Epithelial cell of esophagus (primary cell): ENCODE data around the gene SPTLC2.

Experiments
- DNase-seq: peaks from one replicate; pipeline ENCODE4 v3.0.0; 2010; ENCODE audit warnings: low read depth
- H3K4me3 ChIP-seq: 2 replicates; pipeline ENCODE4 v1.5.1; 2011; ENCODE audit warnings: mild to moderate bottlenecking, low read length, control low read depth
- CTCF ChIP-seq: IDR thresholded peaks from 2 replicates; pipeline ENCODE4 v1.5.1; 2011; ENCODE audit warnings: low read depth, mild to moderate bottlenecking, low read length, control low read depth, inconsistent platforms; ENCODE audit not compliant: insufficient read depth; ENCODE audit errors: missing control alignments

SPTLC2 gene

GRCh38 chr14:77524536-77524935, 91.9 kb downstream of the SPTLC2 start:
- H3K4me3 ChIP-seq: no peak overlapping the region
- TF ChIP-seq CTCF: no peak
- DNase-seq: no peak

GRCh38 chr14:77523109-77523508, 93.3 kb downstream of the SPTLC2 start:
- no peak overlapping the region for H3K4me3 ChIP-seq
- DNase-seq: no peak
- TF ChIP-seq CTCF: no peak

- TF ChIP-seq CTCF: no peak
- H3K4me3 ChIP-seq: no peak overlapping the region
- DNase-seq: no peak
Measured at GRCh38 chr14:77520555-77520954, 95.9 kb downstream of the SPTLC2 start.

GRCh38 chr14:77516126-77516525, 100.3 kb downstream of the SPTLC2 start:
- no peak for DNase-seq
- TF ChIP-seq CTCF: no peak

GRCh38 chr14:77511486-77512162, 104.8 kb downstream of the SPTLC2 start:
- DNase-seq: no peak
- no peak overlapping the region for H3K4me3 ChIP-seq
- no peak for TF ChIP-seq CTCF

More at GRCh38 chr14:77516126-77516525, 100.3 kb downstream of the SPTLC2 start:
- H3K4me3 ChIP-seq: no peak overlapping the region

- H3K4me3 ChIP-seq: no peak overlapping the region
- no peak for TF ChIP-seq CTCF
- DNase-seq: no peak
Measured at GRCh38 chr14:77509366-77509765, 107.1 kb downstream of the SPTLC2 start.

- peak; percentile 72 for DNase-seq
- no peak for TF ChIP-seq CTCF
- H3K4me3 ChIP-seq: no peak overlapping the region
Measured at GRCh38 chr14:77508876-77509275, 107.6 kb downstream of the SPTLC2 start.
